NCI-H510A (cell line): Measurements from ENCODE around the gene SNU13.
A peak's percentile ranks its signal among the peaks of the same experiment; 100 is the strongest.
"Not testable (repeated sequence)": the region's sequence is repeated elsewhere in the genome, so short reads cannot be mapped to it uniquely, and the experiment has no call there.

Source experiments
- DNase-seq: peaks from one replicate; lab custom pipeline; 2025; lab: John Stamatoyannopoulos, UW

SNU13 gene

DNA sequence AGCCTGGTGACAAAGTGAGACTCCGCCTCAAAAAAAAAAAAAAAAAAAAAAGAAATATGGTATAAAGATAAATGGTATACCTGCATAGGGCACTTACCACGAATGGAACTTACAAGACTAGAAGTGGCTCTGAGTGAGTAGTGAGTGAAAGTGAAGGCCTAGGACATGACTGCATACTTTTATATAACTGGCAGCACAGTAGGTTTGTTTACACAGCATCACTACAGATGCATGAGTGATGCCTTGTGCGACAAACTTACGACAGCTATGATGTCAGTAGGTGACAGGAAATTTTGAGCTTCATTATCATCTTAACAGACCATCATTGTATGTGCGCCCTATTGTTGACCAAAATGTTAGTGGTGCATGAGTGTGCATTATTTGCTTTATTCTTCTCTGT, 49.9 kb downstream of the SNU13 start:
- no peak for DNase-seq

DNA sequence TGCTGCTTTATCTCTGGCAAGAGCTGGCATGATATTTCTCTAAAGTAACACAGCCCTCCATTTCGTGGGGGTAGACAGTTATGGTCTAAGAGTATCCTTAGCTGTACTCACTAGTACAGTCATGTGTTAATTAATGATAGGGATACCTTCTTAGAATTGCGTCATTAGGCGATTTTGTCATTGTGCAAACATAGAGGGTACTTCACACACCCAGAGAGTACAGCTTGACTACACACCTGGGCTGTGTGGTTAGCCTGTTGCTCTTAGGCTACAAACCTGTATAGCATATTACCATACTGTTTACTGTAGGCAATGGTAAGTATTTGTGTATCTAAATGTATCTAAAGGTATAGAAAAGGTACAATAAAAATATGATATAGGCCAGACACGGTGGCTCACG, 50.5 kb downstream of the SNU13 start:
- DNase-seq = peak; percentile 17

DNA sequence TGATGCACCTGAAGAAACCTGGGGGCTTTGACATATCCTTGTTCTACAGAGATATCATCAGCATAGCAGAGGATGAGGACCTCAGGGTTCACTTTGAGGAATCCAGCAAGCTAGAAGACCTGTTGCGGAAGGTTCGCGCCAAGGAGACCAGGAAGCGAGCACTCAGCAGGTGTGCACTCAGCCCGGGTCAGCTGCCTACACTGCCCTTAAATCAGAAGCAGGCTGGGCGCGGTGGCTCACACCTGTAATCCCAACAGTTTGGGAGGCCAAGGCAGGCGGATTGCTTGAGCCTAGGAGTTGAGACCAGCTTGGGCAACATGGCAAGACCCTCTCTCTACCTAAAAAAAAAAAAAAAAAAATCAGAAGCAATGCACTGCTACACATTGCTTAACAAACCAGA, 51.0 kb downstream of the SNU13 start:
- DNase-seq = not testable (repeated sequence)

DNA sequence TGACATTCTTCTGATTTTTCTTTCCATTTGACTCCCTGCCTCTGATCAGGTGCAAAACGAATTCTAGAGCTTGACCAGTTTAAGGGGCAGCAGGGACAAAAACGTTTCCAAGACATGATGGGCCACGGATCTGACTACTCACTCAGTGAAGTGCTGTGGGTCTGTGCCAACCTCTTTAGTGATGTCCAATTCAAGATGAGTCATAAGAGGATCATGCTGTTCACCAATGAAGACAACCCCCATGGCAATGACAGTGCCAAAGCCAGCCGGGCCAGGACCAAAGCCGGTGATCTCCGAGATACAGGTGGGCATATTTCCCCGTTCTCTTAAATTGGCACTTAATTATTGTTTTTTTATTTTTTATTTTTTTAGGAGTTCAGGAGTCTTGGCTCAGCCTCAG, 52.2 kb downstream of the SNU13 start:
- no peak for DNase-seq

DNA sequence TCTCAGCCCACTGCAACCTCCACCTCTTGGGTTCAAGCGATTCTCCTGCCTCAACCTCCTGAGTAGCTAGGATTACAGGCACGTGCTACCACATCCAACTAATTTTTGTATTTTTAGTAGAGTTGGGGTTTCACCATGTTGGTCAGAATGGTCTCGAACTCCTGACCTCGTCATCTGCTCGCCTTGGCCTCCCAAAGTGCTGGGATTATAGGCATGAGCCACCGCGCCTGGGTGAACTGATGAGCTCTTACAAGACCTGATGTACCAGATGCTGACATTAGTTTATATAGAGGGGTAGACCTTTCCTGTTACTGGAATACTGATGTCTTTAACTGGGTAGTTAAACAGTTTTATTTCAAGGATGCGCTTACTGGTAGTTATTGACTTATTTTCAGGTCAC, 54.1 kb downstream of the SNU13 start:
- DNase-seq = not testable (repeated sequence)

DNA sequence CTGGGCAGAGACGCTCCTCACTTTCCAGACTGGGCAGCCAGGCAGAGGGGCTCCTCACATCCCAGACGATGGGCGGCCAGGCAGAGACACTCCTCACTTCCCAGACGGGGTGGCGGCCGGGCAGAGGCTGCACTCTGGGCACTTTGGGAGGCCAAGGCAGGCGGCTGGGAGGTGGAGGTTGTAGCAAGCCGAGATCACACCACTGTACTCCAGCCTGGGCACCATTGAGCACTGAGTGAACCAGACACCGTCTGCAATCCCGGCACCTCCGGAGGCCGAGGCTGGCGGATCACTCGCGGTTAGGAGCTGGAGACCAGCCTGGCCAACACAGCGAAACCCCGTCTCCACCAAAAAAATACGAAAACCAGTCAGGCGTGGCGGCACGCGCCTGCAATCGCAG, 57.1 kb downstream of the SNU13 start:
- not testable (repeated sequence) for DNase-seq

DNA sequence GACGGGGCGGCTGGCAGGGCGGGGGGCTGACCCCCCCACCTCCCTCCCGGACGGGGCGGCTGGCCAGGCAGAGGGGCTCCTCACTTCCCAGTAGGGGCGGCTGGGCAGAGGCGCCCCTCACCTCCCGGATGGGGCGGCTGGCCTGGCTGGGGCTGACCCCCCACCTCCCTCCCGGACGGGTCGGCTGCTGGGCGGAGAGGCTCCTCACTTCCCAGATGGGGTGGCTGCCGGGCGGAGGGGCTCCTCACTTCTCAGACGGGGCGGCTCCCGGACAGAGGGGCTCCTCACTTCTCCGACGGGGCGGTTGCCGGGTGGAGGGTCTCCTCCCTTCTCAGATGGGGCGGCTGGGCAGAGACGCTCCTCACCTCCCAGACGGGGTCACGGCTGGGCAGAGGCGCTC, 57.6 kb downstream of the SNU13 start:
- DNase-seq = not testable (repeated sequence)

DNA sequence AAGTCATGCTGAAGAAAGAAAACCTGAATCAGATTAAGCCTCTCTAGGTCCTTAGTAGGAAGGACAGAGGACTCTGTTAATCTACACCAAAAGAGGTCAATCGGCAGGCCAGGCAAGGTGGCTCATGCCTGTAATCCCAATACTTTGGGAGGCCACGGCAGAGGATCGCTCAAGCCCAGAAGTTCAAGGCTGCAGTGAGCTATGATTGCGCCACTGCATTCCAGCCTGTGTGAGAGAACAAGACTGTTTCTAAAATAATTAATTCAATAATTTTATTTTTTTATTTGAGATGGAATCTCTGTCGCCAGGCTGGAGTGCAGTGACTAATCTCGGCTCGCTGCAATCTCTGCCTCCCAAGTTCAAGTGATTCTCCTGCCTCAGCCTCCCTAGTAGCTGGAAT, 63.1 kb downstream of the SNU13 start:
- no peak for DNase-seq
